ENCODE measurements around the gene CYTH1. TPM values are rescaled to one million over a fixed set of nuclear protein-coding genes. Genes with fewer than 3 reads are reported as not detected.

CYTH1 gene
- total RNA-seq, 1 experiment from 2014 or later: 20.0 TPM

GRCh38 chr17:78788451-78788850, 6.4 kb upstream of the CYTH1 start (continued):
- TF ChIP-seq TCF7 (CRISPR knock-in tag; IDR thresholded peaks at IDR 0.05; ENCODE audit: low read depth): no peak
- TF ChIP-seq ZNF138 (CRISPR knock-in tag; conservative IDR thresholded peaks at IDR 0.05): no peak
- TF ChIP-seq ZNF396 (CRISPR knock-in tag; IDR thresholded peaks at IDR 0.05; ENCODE audit: borderline replicate concordance): no peak

- TF ChIP-seq USF2 (CRISPR knock-in tag; IDR thresholded peaks at IDR 0.05) (no peak), ZNF532 (CRISPR knock-in tag; IDR thresholded peaks at IDR 0.05; ENCODE audit: borderline replicate concordance) (no peak)
- H3K27me3 Mint-ChIP-seq (ENCODE audit: low read depth): no peaks in the 10 kb centered on the region
- CTCF ChIA-PET: interaction anchor here (0.6 kb wide), 1 partner anchor 8 kb away, joined by 3 read pairs; no protein-coding TSS in a partner anchor
- no peaks in the 10 kb centered on the region for H3K9me3 Mint-ChIP-seq
- H3K36me3 Mint-ChIP-seq: peaks cover 15% of the 10 kb centered on the region
- no peak overlapping the region for H3K4me3 Mint-ChIP-seq
- ATAC-seq: peak; percentile 34; the same call in 1 of the 2 replicates
- H3K4me1 Mint-ChIP-seq: peaks cover 17% of the 10 kb centered on the region
- POLR2A ChIA-PET: no interaction called here
- H3K27ac Mint-ChIP-seq: peak overlapping the region; percentile 61
- DNase-seq (ENCODE audit: low spot score): no peak
These were observed 5.4 kb upstream of the CYTH1 start for GRCh38 chr17:78787444-78787843.

- Mint-ChIP-seq H3K9me3 (no peaks in the 10 kb centered on the region), H3K4me1 (peaks cover 16% of the 10 kb centered on the region), H3K27me3 (ENCODE audit: low read depth) (peaks cover 3% of the 10 kb centered on the region; the same call in 1 of the 2 replicates), H3K27ac (peak overlapping the region; percentile 84; the same call in 1 of the 2 replicates), H3K36me3 (peaks cover 11% of the 10 kb centered on the region), H3K4me3 (no peak overlapping the region)
- ATAC-seq: no peak
- no peak for DNase-seq (ENCODE audit: low spot score)
- TF ChIP-seq MAX (CRISPR knock-in tag; IDR thresholded peaks at IDR 0.05) (no peak), MYBL2 (CRISPR knock-in tag; IDR thresholded peaks at IDR 0.05) (no peak), KAT7 (CRISPR knock-in tag; IDR thresholded peaks at IDR 0.05; ENCODE audit: borderline replicate concordance) (no peak), GRHL2 (CRISPR knock-in tag; IDR thresholded peaks at IDR 0.05; ENCODE audit: insufficient replicate concordance, severe bottlenecking) (no peak), ZNF532 (CRISPR knock-in tag; IDR thresholded peaks at IDR 0.05; ENCODE audit: borderline replicate concordance) (no peak), HMGXB4 (CRISPR knock-in tag; IDR thresholded peaks at IDR 0.05) (no peak), ZNF138 (CRISPR knock-in tag; conservative IDR thresholded peaks at IDR 0.05) (no peak), NFYB (CRISPR knock-in tag; conservative IDR thresholded peaks at IDR 0.05; ENCODE audit: low read depth) (no peak), ARID4B (CRISPR knock-in tag; IDR thresholded peaks at IDR 0.05; ENCODE audit: borderline replicate concordance) (no peak), SMAD4 (CRISPR knock-in tag; IDR thresholded peaks at IDR 0.05) (no peak), CDX4 (CRISPR knock-in tag; IDR thresholded peaks at IDR 0.05; ENCODE audit: borderline replicate concordance) (no peak)
- ChIA-PET CTCF (interaction anchor here (0.7 to 2.3 kb wide), 5 partner anchors 11 to 80 kb away, joined by 3 to 6 read pairs (median 3); no protein-coding TSS in a partner anchor), POLR2A (interaction anchor here (1.1 kb wide), 1 partner anchor 289 kb away, joined by 3 read pairs; no protein-coding TSS in a partner anchor)
These were observed 3.6 kb upstream of the CYTH1 start for GRCh38 chr17:78785663-78786057.

Measured in WTC11 (cell line).